ENCODE measurements around the gene THAP8. TPM values are rescaled to one million over a fixed set of nuclear protein-coding genes. Genes with fewer than 3 reads are reported as not detected.

The THAP8 gene
- total RNA-seq, 1 experiment from 2014 or later, result 3.2 TPM

DNA sequence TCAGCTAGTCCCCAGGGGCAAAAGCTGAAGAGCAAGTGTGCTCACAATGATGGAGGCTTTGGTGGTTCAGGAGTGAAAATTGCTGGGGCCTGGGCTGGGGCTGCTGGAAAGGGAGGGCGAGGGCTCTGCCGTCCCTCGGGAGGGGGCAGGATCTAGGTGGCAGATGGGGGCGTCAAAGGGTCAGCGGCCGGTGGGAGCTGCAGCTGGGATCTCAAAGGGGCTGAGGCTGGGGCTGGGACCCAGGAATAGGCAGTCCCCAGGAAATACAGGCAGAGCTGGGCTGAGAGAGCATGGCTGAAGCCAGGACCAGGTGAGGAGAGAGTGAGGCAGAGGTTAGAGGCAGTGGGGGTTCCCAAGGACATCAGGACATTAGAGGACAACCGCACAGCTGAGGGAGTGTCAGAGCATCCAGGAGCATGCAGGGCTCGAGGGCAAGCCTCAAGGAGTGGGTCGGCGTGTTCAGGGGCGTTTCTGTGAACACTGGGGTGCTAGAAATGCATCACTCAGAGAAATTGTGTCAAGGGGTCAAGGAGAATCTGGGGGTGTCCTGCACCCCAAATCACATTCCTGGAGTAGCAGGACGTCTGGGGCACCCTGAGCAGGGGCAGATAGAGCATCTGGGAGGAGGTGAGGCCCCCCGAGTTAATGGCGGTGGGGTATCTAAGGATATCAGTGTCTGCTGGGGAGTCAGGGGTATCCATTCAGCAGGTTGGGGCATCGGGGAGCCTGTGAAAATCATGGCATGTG, 44.3 kb downstream of the THAP8 start:
- Mint-ChIP-seq H3K9me3 (ENCODE audit: low read depth, unreplicated experiment) (no peaks in the 10 kb centered on the region), H3K4me3 (ENCODE audit: low read depth, unreplicated experiment) (peak overlapping the region; percentile 85), H3K27me3 (ENCODE audit: unreplicated experiment) (no peaks in the 10 kb centered on the region), H3K36me3 (ENCODE audit: insufficient read depth, unreplicated experiment) (peaks cover 58% of the 10 kb centered on the region), H3K4me1 (ENCODE audit: low read depth, unreplicated experiment) (peaks cover 33% of the 10 kb centered on the region), H3K27ac (ENCODE audit: unreplicated experiment) (no peak overlapping the region)
- no peak for DNase-seq
- TF ChIP-seq, protein P1, sequence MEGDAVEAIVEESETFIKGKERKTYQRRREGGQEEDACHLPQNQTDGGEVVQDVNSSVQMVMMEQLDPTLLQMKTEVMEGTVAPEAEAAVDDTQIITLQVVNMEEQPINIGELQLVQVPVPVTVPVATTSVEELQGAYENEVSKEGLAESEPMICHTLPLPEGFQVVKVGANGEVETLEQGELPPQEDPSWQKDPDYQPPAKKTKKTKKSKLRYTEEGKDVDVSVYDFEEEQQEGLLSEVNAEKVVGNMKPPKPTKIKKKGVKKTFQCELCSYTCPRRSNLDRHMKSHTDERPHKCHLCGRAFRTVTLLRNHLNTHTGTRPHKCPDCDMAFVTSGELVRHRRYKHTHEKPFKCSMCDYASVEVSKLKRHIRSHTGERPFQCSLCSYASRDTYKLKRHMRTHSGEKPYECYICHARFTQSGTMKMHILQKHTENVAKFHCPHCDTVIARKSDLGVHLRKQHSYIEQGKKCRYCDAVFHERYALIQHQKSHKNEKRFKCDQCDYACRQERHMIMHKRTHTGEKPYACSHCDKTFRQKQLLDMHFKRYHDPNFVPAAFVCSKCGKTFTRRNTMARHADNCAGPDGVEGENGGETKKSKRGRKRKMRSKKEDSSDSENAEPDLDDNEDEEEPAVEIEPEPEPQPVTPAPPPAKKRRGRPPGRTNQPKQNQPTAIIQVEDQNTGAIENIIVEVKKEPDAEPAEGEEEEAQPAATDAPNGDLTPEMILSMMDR (IDR thresholded peaks at IDR 0.05; ENCODE audit: unreplicated experiment), result no peak
- no TSS peak for BruUV-seq (replicated peaks)
- intact Hi-C loops (cut with micrococcal nuclease; ENCODE audit: unreplicated experiment), result loop anchor here (5.0 kb wide), 1 partner anchor 42 kb away; the partner anchor contains the start of genes THAP8 and WDR62
- CTCF ChIA-PET, result no interaction called here

DNA sequence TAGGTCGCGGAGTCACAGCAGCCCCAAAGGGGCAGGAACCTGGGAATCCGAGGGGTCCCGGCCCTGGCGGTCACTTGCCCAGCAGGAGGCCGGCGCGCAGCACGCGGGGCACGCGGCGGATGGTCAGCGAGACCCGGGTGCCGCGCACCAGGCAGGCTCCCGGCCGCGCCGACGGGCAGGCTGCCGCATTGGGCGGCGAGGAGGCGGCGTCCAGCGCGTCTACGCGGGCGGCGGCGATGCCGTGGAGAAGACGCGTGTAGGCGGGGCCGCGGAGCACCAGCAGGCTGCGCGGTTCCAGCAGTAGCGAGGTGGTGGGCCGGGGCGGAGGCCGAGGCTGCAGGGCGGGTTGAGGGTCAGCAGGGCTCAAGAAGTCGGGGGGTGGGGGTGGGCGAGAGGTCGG, 44.9 kb downstream of the THAP8 start:
- no peaks in the 10 kb centered on the region for H3K9me3 Mint-ChIP-seq (ENCODE audit: low read depth, unreplicated experiment)
- CTCF ChIA-PET, result no interaction called here
- peaks cover 52% of the 10 kb centered on the region for H3K36me3 Mint-ChIP-seq (ENCODE audit: insufficient read depth, unreplicated experiment)
- no peaks in the 10 kb centered on the region for H3K27me3 Mint-ChIP-seq (ENCODE audit: unreplicated experiment)
- peak overlapping the region; percentile 81 for H3K27ac Mint-ChIP-seq (ENCODE audit: unreplicated experiment)
- intact Hi-C loops (cut with micrococcal nuclease; ENCODE audit: unreplicated experiment), result no loop called here
- TF ChIP-seq, protein P1 (IDR thresholded peaks at IDR 0.05; ENCODE audit: unreplicated experiment), result no peak
- H3K4me3 Mint-ChIP-seq (ENCODE audit: low read depth, unreplicated experiment), result peak overlapping the region; percentile 85
- BruUV-seq (replicated peaks), result no TSS peak
- H3K4me1 Mint-ChIP-seq (ENCODE audit: low read depth, unreplicated experiment), result peaks cover 27% of the 10 kb centered on the region
- DNase-seq, result peak; percentile 75

DNA sequence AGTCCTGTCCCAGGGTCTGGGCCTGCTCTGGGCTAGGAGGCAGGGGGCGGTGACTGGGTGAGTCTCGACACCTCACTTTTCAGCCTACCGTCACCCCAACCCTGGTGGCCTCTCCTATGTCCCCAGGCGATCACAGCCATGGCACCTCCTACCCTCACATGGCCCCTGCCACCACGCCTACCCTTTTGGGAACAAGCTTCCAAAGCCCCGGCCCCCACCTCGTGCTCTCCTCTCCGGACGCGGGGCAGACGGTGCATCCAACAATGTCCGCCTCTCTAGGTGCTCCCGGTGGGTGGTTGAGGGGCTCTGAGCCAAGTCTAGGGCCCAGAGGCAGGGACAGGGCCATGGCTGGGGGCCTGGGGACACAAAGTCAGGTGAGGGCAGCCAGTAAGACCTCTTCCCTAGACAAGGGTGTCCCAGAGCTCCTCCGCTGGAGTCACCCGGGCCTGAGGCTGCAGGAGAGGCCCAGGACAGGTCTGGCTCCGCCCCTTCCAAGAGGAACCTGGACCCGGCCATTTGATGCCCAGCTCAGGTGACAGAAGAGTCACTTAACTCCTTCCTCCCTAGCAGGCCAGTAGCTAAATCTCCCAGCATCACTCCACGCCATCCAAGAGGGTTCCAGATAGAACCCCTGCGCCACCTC, 45.6 kb downstream of the THAP8 start, which contains the start of gene SYNE4:
Gene SYNE4 (minus strand): TSS at position 478 of the 643 bp plus-strand sequence. CDS start 132 bp downstream, at position 346.
- Mint-ChIP-seq H3K4me1 (ENCODE audit: low read depth, unreplicated experiment) (peaks cover 23% of the 10 kb centered on the region), H3K9me3 (ENCODE audit: low read depth, unreplicated experiment) (no peaks in the 10 kb centered on the region), H3K4me3 (ENCODE audit: low read depth, unreplicated experiment) (peak within 1 kb of the TSS; percentile 85), H3K27me3 (ENCODE audit: unreplicated experiment) (no peaks in the 10 kb centered on the region), H3K36me3 (ENCODE audit: insufficient read depth, unreplicated experiment) (peaks cover 45% of the 10 kb centered on the region), H3K27ac (ENCODE audit: unreplicated experiment) (peak within 1 kb of the TSS; percentile 81)
- TF ChIP-seq, protein P1 (IDR thresholded peaks at IDR 0.05; ENCODE audit: unreplicated experiment), result no peak
- CTCF ChIA-PET, result interaction anchor here (0.7 to 0.9 kb wide), 2 partner anchors 13 to 46 kb away, joined by 3 read pairs; partner anchors contain the start of gene THAP8
- peak; percentile 82 for DNase-seq
- intact Hi-C loops (cut with micrococcal nuclease; ENCODE audit: unreplicated experiment), result no loop called here
- no TSS peak for BruUV-seq (replicated peaks)

DNA sequence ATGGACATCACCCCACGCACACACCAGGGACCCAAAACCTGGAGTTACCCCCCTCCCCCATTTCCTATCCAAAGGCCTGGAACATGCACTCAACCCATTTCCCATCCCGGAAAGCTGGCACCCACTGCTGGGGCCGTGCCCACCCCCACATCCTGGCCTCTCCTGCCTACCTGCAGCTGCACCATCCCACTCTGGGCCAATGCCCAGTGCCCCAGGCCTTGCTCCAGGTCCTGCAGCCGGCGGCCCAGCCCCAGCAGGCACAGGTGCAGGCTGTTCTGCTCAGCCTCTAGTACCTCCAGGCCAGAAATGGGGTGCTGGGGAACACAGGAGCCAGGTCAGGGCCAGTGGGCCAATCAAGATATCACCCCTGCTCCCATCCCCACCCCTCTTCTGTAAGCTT, 47.1 kb downstream of the THAP8 start:
- peaks cover 18% of the 10 kb centered on the region for H3K4me1 Mint-ChIP-seq (ENCODE audit: low read depth, unreplicated experiment)
- CTCF ChIA-PET, result no interaction called here

More for the DNA sequence above, 47.1 kb downstream of the THAP8 start:
- intact Hi-C loops (cut with micrococcal nuclease; ENCODE audit: unreplicated experiment), result no loop called here
- H3K9me3 Mint-ChIP-seq (ENCODE audit: low read depth, unreplicated experiment), result no peaks in the 10 kb centered on the region
- TF ChIP-seq, protein P1 (IDR thresholded peaks at IDR 0.05; ENCODE audit: unreplicated experiment), result no peak
- no peaks in the 10 kb centered on the region for H3K27me3 Mint-ChIP-seq (ENCODE audit: unreplicated experiment)
- H3K27ac Mint-ChIP-seq (ENCODE audit: unreplicated experiment), result no peak overlapping the region
- DNase-seq, result no peak
- peak overlapping the region; percentile 85 for H3K4me3 Mint-ChIP-seq (ENCODE audit: low read depth, unreplicated experiment)
- BruUV-seq (replicated peaks), result no TSS peak
- H3K36me3 Mint-ChIP-seq (ENCODE audit: insufficient read depth, unreplicated experiment), result peaks cover 46% of the 10 kb centered on the region

Data from Calu3 (cell line).